Aorta (tissue), 5 donors: ENCODE data around the gene NACC1. TPM values are rescaled to one million over a fixed set of nuclear protein-coding genes. Genes with fewer than 3 reads are reported as not detected.

Experiments used
- ATAC-seq: fragments of 200-7000 bp; cut with Tn5 transposase; one replicate; pipeline ENCODE4 v1.9.1; 2022; ENCODE audit warnings: moderate library complexity; ENCODE audit not compliant: low FRiP score
- DNase-seq, 2 donors: peaks; one replicate each; pipeline ENCODE4 v3.0.0-alpha.2; 2020
- H3K27ac ChIP-seq, 2 donors: one replicate each; pipeline ENCODE4 v1.5.1; 2013; ENCODE audit warnings: low read length in 2 of 2, mild to moderate bottlenecking in 2 of 2, moderate library complexity in 2 of 2, control low read depth in 1 of 2, inconsistent platforms in 1 of 2, low read depth in 1 of 2
- H3K27me3 ChIP-seq, 2 donors: one replicate each; pipeline ENCODE4 v1.6.1; 2013; ENCODE audit warnings: control low read depth in 1 of 2, low read length in 1 of 2, mild to moderate bottlenecking in 1 of 2, moderate library complexity in 1 of 2; ENCODE audit not compliant: insufficient read depth in 2 of 2, control insufficient read depth in 1 of 2
- H3K36me3 ChIP-seq, 2 donors: one replicate each; pipeline ENCODE4 v1.6.1; 2013; ENCODE audit warnings: control low read depth in 1 of 2, low read length in 1 of 2, mild to moderate bottlenecking in 1 of 2; ENCODE audit not compliant: insufficient read depth in 2 of 2, control insufficient read depth in 1 of 2
- H3K4me1 ChIP-seq, 2 donors: one replicate each; pipeline ENCODE4 v1.6.1; 2013; ENCODE audit warnings: low read length in 2 of 2, control low read depth in 1 of 2, mild to moderate bottlenecking in 1 of 2, moderate library complexity in 1 of 2; ENCODE audit not compliant: insufficient read depth in 2 of 2, control insufficient read depth in 1 of 2
- H3K4me3 ChIP-seq, 2 donors: one replicate each; pipeline ENCODE4 v1.5.1; 2013; ENCODE audit warnings: low read length in 2 of 2, control low read depth in 1 of 2, mild to moderate bottlenecking in 1 of 2
- H3K9me3 ChIP-seq: one replicate; pipeline ENCODE4 v1.6.1; 2013; ENCODE audit warnings: mild to moderate bottlenecking, low read length; ENCODE audit not compliant: control insufficient read depth
- WGBS, 2 donors: extraction: QIAGEN DNeasy Blood & Tissue Kit; methylation state at CpG; one replicate each; pipeline ENCODE4 v1.1.7; 2013; 5-methylcytosine and 5-hydroxymethylcytosine counted together
- intact Hi-C, 2 donors: fragments of 100-400 bp; cut with DNase I; formaldehyde crosslinking; loops; one replicate each; pipeline versions ENCODE4 v1.14.2 to v1.15.0; 2022
- polyA plus RNA-seq, 2 donors: library from polyadenylated mRNA; stranded (reverse); fragments of 200-250 nt; gene quantifications; one replicate each; pipeline ENCODE4 v1.2.3, GENCODE V29; 2013
- total RNA-seq, 2 donors: library from RNA; stranded (reverse); fragmentation: NEBNext Ultra II Directional; extraction: Animal tissue kit (Norgen Biotek cat#: 25700); gene quantifications; one replicate each; pipeline ENCODE4 v1.2.1, GENCODE V29; 2021
- donor health status: healthy with polysubstance abuse.
- donor health status: Bipolar disorder and iron deficiency.
- donor health status: DM: no; HTN: no; CAD: no.
- donor health status: DM: no; HTN: no; CAD: no.
- donor health status: DM: yes; HTN: yes; CAD: no.

Gene NACC1
- total and polyA plus RNA-seq, 4 donors: 5.0 to 37.4 (median 16.9) TPM

GRCh38 chr19:13095934-13096927 is 21.8 kb upstream of the NACC1 start:
- ATAC-seq (no peak), DNase-seq (peak in 1 of 2 donors; percentile 64)
- H3K27ac ChIP-seq: no peak overlapping the region
- H3K27me3 ChIP-seq: no peaks in the 10 kb centered on the region
- no peak overlapping the region for H3K4me3 ChIP-seq
- H3K9me3 ChIP-seq: no peaks in the 10 kb centered on the region
- 68 to 70% methylated on average over 42 to 44 of the region's 44 CpGs for WGBS, 2 donors
- H3K36me3 ChIP-seq: no peaks in the 10 kb centered on the region
- H3K4me1 ChIP-seq: peaks cover 0 to 3% of the 10 kb centered on the region in 2 donors
- intact Hi-C loops: loop anchor here in 1 of 2 donors (2.0 kb wide), 1 partner anchor 117 kb away; no protein-coding TSS in a partner anchor

- Histone ChIP-seq H3K36me3 (no peaks in the 10 kb centered on the region), H3K4me3 (no peak overlapping the region), H3K27me3 (no peaks in the 10 kb centered on the region), H3K9me3 (no peaks in the 10 kb centered on the region), H3K27ac (no peak overlapping the region), H3K4me1 (peaks cover 0 to 3% of the 10 kb centered on the region in 2 donors)
- no peak for ATAC-seq
- no peak for DNase-seq
- WGBS, 2 donors: 73 to 76% methylated on average over 20 of the region's 20 CpGs
- intact Hi-C loops: no loop called here
These were observed 21.0 kb upstream of the NACC1 start for GRCh38 chr19:13097033-13097462.

- H3K27me3 ChIP-seq: no peaks in the 10 kb centered on the region
- intact Hi-C loops: no loop called here
- ATAC-seq (peak; percentile 1), DNase-seq (peak; percentile 82 to 88)
- H3K36me3 ChIP-seq: no peaks in the 10 kb centered on the region
- H3K27ac ChIP-seq: no peak overlapping the region
- 21 to 24% methylated on average over 45 to 69 of the region's 69 CpGs for WGBS, 2 donors
- no peaks in the 10 kb centered on the region for H3K4me1 ChIP-seq
- no peaks in the 10 kb centered on the region for H3K9me3 ChIP-seq
- H3K4me3 ChIP-seq: no peak overlapping the region
These were observed 20.4 kb upstream of the NACC1 start for GRCh38 chr19:13097463-13098258.

GRCh38 chr19:13098277-13099072 is 19.6 kb upstream of the NACC1 start:
- no peaks in the 10 kb centered on the region for H3K4me1 ChIP-seq
- peak in 1 of 2 donors; percentile 63 for DNase-seq
- no peak for ATAC-seq

GRCh38 chr19:13099073-13099999 is 18.7 kb upstream of the NACC1 start:
- H3K4me1 ChIP-seq: no peaks in the 10 kb centered on the region
- no peak for ATAC-seq
- intact Hi-C loops: no loop called here

More at GRCh38 chr19:13098277-13099072, 19.6 kb upstream of the NACC1 start:
- H3K27me3 ChIP-seq: no peaks in the 10 kb centered on the region
- WGBS, 2 donors: 47 to 51% methylated on average over 52 to 58 of the region's 58 CpGs
- H3K9me3 ChIP-seq: no peaks in the 10 kb centered on the region
- intact Hi-C loops: no loop called here
- H3K27ac ChIP-seq: no peak overlapping the region
- H3K36me3 ChIP-seq: no peaks in the 10 kb centered on the region
- no peak overlapping the region for H3K4me3 ChIP-seq

GRCh38 chr19:13100031-13100588 is 18.0 kb upstream of the NACC1 start:
- WGBS, 2 donors: 70% methylated on average over 12 of the region's 12 CpGs

More at GRCh38 chr19:13099073-13099999, 18.7 kb upstream of the NACC1 start:
- 76 to 80% methylated on average over 72 to 77 of the region's 77 CpGs for WGBS, 2 donors
- Histone ChIP-seq H3K27ac (peak overlapping the region in 1 of 2 donors; percentile 12), H3K27me3 (no peaks in the 10 kb centered on the region), H3K36me3 (no peaks in the 10 kb centered on the region), H3K4me3 (no peak overlapping the region), H3K9me3 (no peaks in the 10 kb centered on the region)
- peak; percentile 88 to 89 for DNase-seq

GRCh38 chr19:13100841-13101589 is 17.0 kb upstream of the NACC1 start:
- ATAC-seq: no peak
- H3K4me1 ChIP-seq: no peaks in the 10 kb centered on the region
- no peak overlapping the region for H3K27ac ChIP-seq
- 68 to 69% methylated on average over 14 to 18 of the region's 18 CpGs for WGBS, 2 donors
- no peaks in the 10 kb centered on the region for H3K36me3 ChIP-seq
- no peak overlapping the region for H3K4me3 ChIP-seq
- H3K9me3 ChIP-seq: no peaks in the 10 kb centered on the region
- H3K27me3 ChIP-seq: no peaks in the 10 kb centered on the region
- intact Hi-C loops: no loop called here
- no peak for DNase-seq

More at GRCh38 chr19:13100031-13100588, 18.0 kb upstream of the NACC1 start:
- H3K9me3 ChIP-seq: no peaks in the 10 kb centered on the region
- DNase-seq: no peak
- no peaks in the 10 kb centered on the region for H3K4me1 ChIP-seq
- no peak overlapping the region for H3K4me3 ChIP-seq
- no peaks in the 10 kb centered on the region for H3K36me3 ChIP-seq
- intact Hi-C loops: no loop called here
- no peak overlapping the region for H3K27ac ChIP-seq
- H3K27me3 ChIP-seq: no peaks in the 10 kb centered on the region
- no peak for ATAC-seq
